Right hindlimb (tissue), 1 donor: ENCODE data around the gene HS6ST1.
"Not testable (repeated sequence)": the region's sequence is repeated elsewhere in the genome, so short reads cannot be mapped to it uniquely, and the experiment has no call there.

ENCODE experiments used
- DNase-seq: peaks from one replicate; pipeline ENCODE4 v3.0.0-alpha.2; 2018

Gene HS6ST1

GRCh38 chr2:128264881-128265607, 53.6 kb downstream of the HS6ST1 start:
- no peak for DNase-seq

- DNase-seq: no peak
Observed at GRCh38 chr2:128263902-128264331, 54.8 kb downstream of the HS6ST1 start.

- DNase-seq: no peak
Observed at GRCh38 chr2:128262315-128263253, 56.1 kb downstream of the HS6ST1 start.

GRCh38 chr2:128261245-128262128, 57.2 kb downstream of the HS6ST1 start:
- no peak for DNase-seq

GRCh38 chr2:128260239-128261138, 58.2 kb downstream of the HS6ST1 start:
- peak; percentile 71 for DNase-seq

- no peak for DNase-seq
Observed at GRCh38 chr2:128259585-128259984, 59.1 kb downstream of the HS6ST1 start.

GRCh38 chr2:128258218-128258617, 60.5 kb downstream of the HS6ST1 start:
- DNase-seq: no peak

- no peak for DNase-seq
Observed at GRCh38 chr2:128252501-128252900, 66.2 kb downstream of the HS6ST1 start.

GRCh38 chr2:128252086-128252485, 66.6 kb downstream of the HS6ST1 start:
- not testable (repeated sequence) for DNase-seq

- no peak for DNase-seq
Observed at GRCh38 chr2:128250229-128251025, 68.2 kb downstream of the HS6ST1 start.

GRCh38 chr2:128249555-128249954, 69.1 kb downstream of the HS6ST1 start:
- no peak for DNase-seq

GRCh38 chr2:128245813-128246212, 72.9 kb downstream of the HS6ST1 start:
- no peak for DNase-seq

- no peak for DNase-seq
Observed at GRCh38 chr2:128241896-128242295, 76.8 kb downstream of the HS6ST1 start.

- DNase-seq: no peak
Observed at GRCh38 chr2:128237911-128238697, 80.6 kb downstream of the HS6ST1 start.

GRCh38 chr2:128237081-128237534, 81.6 kb downstream of the HS6ST1 start:
- DNase-seq: no peak

GRCh38 chr2:128236491-128237035, 82.1 kb downstream of the HS6ST1 start:
- DNase-seq: no peak

- DNase-seq: no peak
Observed at GRCh38 chr2:128235581-128235980, 83.1 kb downstream of the HS6ST1 start.

- no peak for DNase-seq
Observed at GRCh38 chr2:128234613-128235012, 84.1 kb downstream of the HS6ST1 start.

GRCh38 chr2:128233790-128234395, 84.8 kb downstream of the HS6ST1 start:
- no peak for DNase-seq
